Neural cell (in vitro differentiated cells): ENCODE data around the gene RBM39.

ENCODE experiments used
- EP300 ChIP-seq: fragments of 450-650 bp; conservative IDR thresholded peaks from 2 replicates; pipeline ENCODE4 v1.6.1; 2014; ENCODE audit warnings: antibody characterized with exemption, mild to moderate bottlenecking, moderate library complexity; ENCODE audit not compliant: poor library complexity, severe bottlenecking
- MXI1 ChIP-seq: fragments of 450-650 bp; conservative IDR thresholded peaks from 2 replicates; pipeline ENCODE4 v1.6.1; 2014; ENCODE audit warnings: antibody characterized with exemption, mild to moderate bottlenecking; ENCODE audit not compliant: poor library complexity, severe bottlenecking
- POLR2AphosphoS5 ChIP-seq: IDR thresholded peaks from 2 replicates; pipeline ENCODE4 v1.6.1; 2012
- RAD21 ChIP-seq: fragments of 450-650 bp; conservative IDR thresholded peaks from 2 replicates; pipeline ENCODE4 v1.6.1; 2014; ENCODE audit warnings: antibody characterized with exemption, mild to moderate bottlenecking, moderate library complexity
- SMC3 ChIP-seq: fragments of 450-650 bp; conservative IDR thresholded peaks from 2 replicates; pipeline ENCODE4 v1.6.1; 2014; ENCODE audit warnings: antibody characterized with exemption, mild to moderate bottlenecking, moderate library complexity; ENCODE audit not compliant: poor library complexity
- TF ChIP-seq, protein P1 (sequence below): fragments of 450-650 bp; IDR thresholded peaks from 2 replicates; pipeline ENCODE4 v1.5.1; 2014; ENCODE audit warnings: antibody characterized with exemption, mild to moderate bottlenecking, moderate library complexity; ENCODE audit not compliant: poor library complexity, severe bottlenecking

GRCh38 chr20:35710039-35710438 lies 32.0 kb downstream of the RBM39 start:
- TF ChIP-seq, protein P1, sequence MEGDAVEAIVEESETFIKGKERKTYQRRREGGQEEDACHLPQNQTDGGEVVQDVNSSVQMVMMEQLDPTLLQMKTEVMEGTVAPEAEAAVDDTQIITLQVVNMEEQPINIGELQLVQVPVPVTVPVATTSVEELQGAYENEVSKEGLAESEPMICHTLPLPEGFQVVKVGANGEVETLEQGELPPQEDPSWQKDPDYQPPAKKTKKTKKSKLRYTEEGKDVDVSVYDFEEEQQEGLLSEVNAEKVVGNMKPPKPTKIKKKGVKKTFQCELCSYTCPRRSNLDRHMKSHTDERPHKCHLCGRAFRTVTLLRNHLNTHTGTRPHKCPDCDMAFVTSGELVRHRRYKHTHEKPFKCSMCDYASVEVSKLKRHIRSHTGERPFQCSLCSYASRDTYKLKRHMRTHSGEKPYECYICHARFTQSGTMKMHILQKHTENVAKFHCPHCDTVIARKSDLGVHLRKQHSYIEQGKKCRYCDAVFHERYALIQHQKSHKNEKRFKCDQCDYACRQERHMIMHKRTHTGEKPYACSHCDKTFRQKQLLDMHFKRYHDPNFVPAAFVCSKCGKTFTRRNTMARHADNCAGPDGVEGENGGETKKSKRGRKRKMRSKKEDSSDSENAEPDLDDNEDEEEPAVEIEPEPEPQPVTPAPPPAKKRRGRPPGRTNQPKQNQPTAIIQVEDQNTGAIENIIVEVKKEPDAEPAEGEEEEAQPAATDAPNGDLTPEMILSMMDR, result no peak
- no peak for TF ChIP-seq RAD21
- no peak for TF ChIP-seq SMC3
- TF ChIP-seq POLR2AphosphoS5, result no peak
- TF ChIP-seq EP300, result no peak
- TF ChIP-seq MXI1, result no peak
